Spleen (tissue), 11 donors: ENCODE data around the gene ACOX2. TPM values are rescaled to one million over a fixed set of nuclear protein-coding genes. Genes with fewer than 3 reads are reported as not detected.

Source experiments
- DNase-seq: peaks from one replicate; pipeline ENCODE4 v3.0.0-alpha.2; 2020
- H3K27ac ChIP-seq, 8 donors: fragments of 200-600 bp; sonication (generic) in 7 of 8; 1 replicate in 4 of 8; 2 replicates in 4 of 8; pipeline versions ENCODE4 v1.5.0 to v1.8.0; 2016 to 2021; ENCODE audit warnings: inconsistent platforms in 4 of 8, mild to moderate bottlenecking in 4 of 8, moderate library complexity in 1 of 8
- H3K27me3 ChIP-seq, 7 donors: fragments of 200-600 bp; sonication (generic) in 6 of 7; replicated peaks in 1 of 7; 1 replicate in 4 of 7; 2 replicates in 3 of 7; pipeline versions ENCODE4 v1.5.0 to v1.8.0; 2016 to 2021; ENCODE audit warnings: inconsistent platforms in 3 of 7, mild to moderate bottlenecking in 1 of 7
- H3K36me3 ChIP-seq, 6 donors: fragments of 200-600 bp; sonication (generic) in 5 of 6; 1 replicate in 4 of 6; 2 replicates in 2 of 6; pipeline versions ENCODE4 v1.5.0 to v1.8.0; 2016 to 2021; ENCODE audit warnings: inconsistent platforms in 2 of 6
- H3K4me1 ChIP-seq, 6 donors: fragments of 200-600 bp; sonication (generic) in 5 of 6; 1 replicate in 3 of 6; 2 replicates in 3 of 6; pipeline versions ENCODE4 v1.5.0 to v1.8.0; 2016 to 2021; ENCODE audit warnings: inconsistent platforms in 3 of 6
- H3K4me3 ChIP-seq, 8 donors: fragments of 200-600 bp; sonication (generic) in 7 of 8; 1 replicate in 4 of 8; 2 replicates in 4 of 8; pipeline versions ENCODE4 v1.5.0 to v1.8.0; 2016 to 2021; ENCODE audit warnings: inconsistent platforms in 4 of 8, mild to moderate bottlenecking in 4 of 8, moderate library complexity in 2 of 8
- H3K9me3 ChIP-seq, 8 donors: fragments of 200-600 bp; sonication (generic) in 7 of 8; 1 replicate in 4 of 8; 2 replicates in 4 of 8; pipeline versions ENCODE4 v1.5.0 to v1.8.0; 2016 to 2021; ENCODE audit warnings: inconsistent platforms in 4 of 8
- POLR2A ChIP-seq, 3 donors: fragments of 450-650 bp; IDR thresholded peaks; one replicate each; pipeline ENCODE4 v1.5.1; 2017; ENCODE audit warnings: antibody characterized with exemption in 3 of 3, mild to moderate bottlenecking in 1 of 3
- POLR2AphosphoS5 ChIP-seq, 3 donors: sonication (generic); formaldehyde crosslinking; IDR thresholded peaks; one replicate each; pipeline ENCODE4 v1.5.1; 2017; ENCODE audit warnings: antibody characterized with exemption in 3 of 3
- WGBS, 5 donors: extraction: QIAGEN DNeasy Blood & Tissue Kit in 3 of 5; methylation state at CpG; one replicate each; pipeline versions ENCODE4 v1.1.5 to v1.1.7; 2013 to 2018; 5-methylcytosine and 5-hydroxymethylcytosine counted together
- intact Hi-C: fragments of 100-400 bp; cut with DNase I; formaldehyde crosslinking; loops from one replicate; pipeline ENCODE4 v1.15.0; 2023; ENCODE audit warnings: low total_unique reads
- polyA plus RNA-seq, 3 donors: library from polyadenylated mRNA; stranded (reverse); fragments of 200-250 nt; gene quantifications; one replicate each; pipeline ENCODE4 v1.2.1, GENCODE V29; 2013
- total RNA-seq, 7 donors: library from RNA; depleted of rRNA in 3 of 7; stranded (reverse); fragments of >200 nt in 3 of 7; fragmentation: NEBNext Ultra II Directional in 4 of 7; extraction: Animal tissue kit (Norgen Biotek cat#: 25700) in 4 of 7; gene quantifications; one replicate each; pipeline versions ENCODE4 v1.1.0 to v1.2.1, GENCODE V29; 2016 to 2021
- TF ChIP-seq, protein P1 (sequence below), 11 experiments: fragments of 200-600 bp in 7 of 11; fragments of 450-650 bp in 4 of 11; sonication (generic) in 4 of 11; IDR thresholded peaks in 8 of 11; conservative IDR thresholded peaks in 3 of 11; 1 replicate in 7 of 11; 2 replicates in 4 of 11; pipeline versions ENCODE4 v1.4.0 to v1.8.0; 2016 to 2021; ENCODE audit warnings: antibody characterized with exemption in 11 of 11, inconsistent platforms in 4 of 11, mild to moderate bottlenecking in 1 of 11
- donor health status: healthy with polysubstance abuse.
- donor health status: DM: no; HTN: no; CAD: no; lungs with moderate emphysema.
- donor health status: DM: no; HTN: no; CAD: no.
- donor health status: Bipolar disorder and iron deficiency.
- donor health status: healthy.
- donor health status: DM: no; HTN: no; CAD: no.
- donor health status: DM: yes; HTN: yes; CAD: no.

The ACOX2 gene
- total and polyA plus RNA-seq, 10 donors, result 1.3 to 11.5 (median 5.0) TPM

DNA sequence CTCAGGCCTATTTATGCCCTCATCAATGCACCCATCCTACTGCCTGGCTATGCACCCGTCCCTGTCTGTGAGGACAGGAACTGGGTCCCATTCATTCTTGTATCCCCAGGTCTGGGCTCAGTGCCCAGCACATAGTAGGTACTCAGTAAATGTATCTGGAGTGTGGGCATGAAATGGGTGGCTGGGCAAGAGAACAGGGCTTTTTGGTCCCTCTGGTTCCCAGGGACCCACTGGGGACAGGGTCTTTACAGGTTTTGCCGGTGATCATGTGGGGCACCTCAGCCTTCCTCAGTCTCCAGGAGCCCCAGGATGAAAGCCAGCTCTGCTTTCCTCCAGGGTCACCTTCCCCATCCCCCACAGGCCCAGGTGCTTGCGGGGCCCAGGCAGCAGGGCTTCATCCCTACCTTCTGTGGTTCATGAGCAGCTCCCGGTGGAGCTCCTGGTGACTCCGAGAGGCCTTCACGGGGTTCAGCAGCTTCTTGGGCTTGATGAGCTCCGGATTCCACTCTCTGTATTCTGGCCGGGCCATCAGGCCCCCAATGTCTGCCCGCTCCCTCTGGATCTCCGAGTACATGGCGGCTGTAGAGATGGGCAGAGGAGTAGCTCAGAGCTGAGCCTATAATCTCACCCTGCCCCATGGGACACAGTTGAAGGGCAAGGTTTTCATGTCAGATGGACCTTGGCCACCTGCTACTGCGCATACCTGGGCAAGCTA lies 32.5 kb upstream of the ACOX2 start:
- Histone ChIP-seq H3K4me1 (peaks cover 5 to 34% (median 11%) of the 10 kb centered on the region in 6 donors), H3K27ac (no peak overlapping the region), H3K27me3 (no peaks in the 10 kb centered on the region), H3K9me3 (no peaks in the 10 kb centered on the region), H3K36me3 (peaks cover 0 to 35% (median 3%) of the 10 kb centered on the region in 6 donors), H3K4me3 (no peak overlapping the region)
- intact Hi-C loops, result loop anchor here (2.0 kb wide), 1 partner anchor 61 kb away; no protein-coding TSS in a partner anchor
- DNase-seq, result no peak
- no peak for TF ChIP-seq POLR2AphosphoS5 (IDR thresholded peaks at IDR 0.05)
- TF ChIP-seq, protein P1, sequence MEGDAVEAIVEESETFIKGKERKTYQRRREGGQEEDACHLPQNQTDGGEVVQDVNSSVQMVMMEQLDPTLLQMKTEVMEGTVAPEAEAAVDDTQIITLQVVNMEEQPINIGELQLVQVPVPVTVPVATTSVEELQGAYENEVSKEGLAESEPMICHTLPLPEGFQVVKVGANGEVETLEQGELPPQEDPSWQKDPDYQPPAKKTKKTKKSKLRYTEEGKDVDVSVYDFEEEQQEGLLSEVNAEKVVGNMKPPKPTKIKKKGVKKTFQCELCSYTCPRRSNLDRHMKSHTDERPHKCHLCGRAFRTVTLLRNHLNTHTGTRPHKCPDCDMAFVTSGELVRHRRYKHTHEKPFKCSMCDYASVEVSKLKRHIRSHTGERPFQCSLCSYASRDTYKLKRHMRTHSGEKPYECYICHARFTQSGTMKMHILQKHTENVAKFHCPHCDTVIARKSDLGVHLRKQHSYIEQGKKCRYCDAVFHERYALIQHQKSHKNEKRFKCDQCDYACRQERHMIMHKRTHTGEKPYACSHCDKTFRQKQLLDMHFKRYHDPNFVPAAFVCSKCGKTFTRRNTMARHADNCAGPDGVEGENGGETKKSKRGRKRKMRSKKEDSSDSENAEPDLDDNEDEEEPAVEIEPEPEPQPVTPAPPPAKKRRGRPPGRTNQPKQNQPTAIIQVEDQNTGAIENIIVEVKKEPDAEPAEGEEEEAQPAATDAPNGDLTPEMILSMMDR (IDR thresholded peaks at IDR 0.05 in 8 of 11, conservative IDR thresholded peaks at IDR 0.05 in 3 of 11), result no peak
- no peak for TF ChIP-seq POLR2A (IDR thresholded peaks at IDR 0.05)
- WGBS, 5 donors, result 91 to 96% (median 94%) methylated on average over 11 to 12 of the region's 12 CpGs

DNA sequence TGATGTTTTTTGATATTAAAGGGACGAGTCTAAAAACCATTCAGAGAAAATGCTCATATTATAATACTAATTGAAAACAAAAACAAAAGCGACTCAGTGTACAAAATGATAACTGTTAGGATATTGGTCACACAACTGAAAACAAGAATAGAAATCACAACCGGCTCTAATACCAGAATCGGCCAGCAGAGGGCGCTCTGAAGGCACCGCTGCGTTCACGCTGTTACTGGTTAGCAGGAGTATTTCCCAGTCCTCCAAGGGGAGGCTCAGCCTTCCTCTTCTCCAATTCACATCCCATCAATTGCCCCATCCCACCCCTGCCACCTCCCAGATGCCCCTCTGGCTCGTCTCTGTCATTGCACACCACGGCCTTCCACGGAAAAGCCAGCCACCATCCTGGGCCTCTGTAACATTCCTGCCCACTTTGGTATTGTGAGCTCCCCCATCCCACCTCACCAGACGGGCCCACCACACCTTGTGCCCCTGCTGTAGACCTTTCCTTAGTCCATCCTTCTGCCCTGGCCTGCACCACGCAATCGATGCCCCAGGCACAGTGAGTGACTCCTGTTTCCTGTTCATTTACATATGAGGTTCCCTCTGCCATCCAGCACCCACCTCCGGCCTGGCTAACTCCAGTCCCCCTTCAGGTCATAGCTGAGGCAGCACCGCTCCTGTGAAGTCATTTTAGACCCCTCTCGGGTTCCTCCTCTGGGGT lies 31.7 kb upstream of the ACOX2 start:
- 20 to 30% (median 25%) methylated on average over 17 of the region's 17 CpGs for WGBS, 5 donors

DNA sequence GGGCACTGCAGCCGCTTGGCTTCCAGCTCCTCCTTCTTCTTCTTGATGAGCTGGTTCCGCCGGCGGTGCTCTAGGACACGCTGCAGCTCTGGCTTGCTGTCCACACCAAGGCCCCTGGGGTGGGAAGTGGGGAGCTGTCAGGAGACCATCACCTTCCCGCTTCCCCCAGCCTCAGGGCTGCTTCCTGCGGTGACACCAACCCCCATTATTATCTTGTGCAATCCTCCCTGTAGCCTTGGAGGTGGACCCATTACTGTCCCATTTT lies 30.2 kb upstream of the ACOX2 start:
- Histone ChIP-seq H3K27me3 (no peaks in the 10 kb centered on the region), H3K36me3 (peaks cover 0 to 54% (median 3%) of the 10 kb centered on the region in 6 donors), H3K4me3 (no peak overlapping the region), H3K9me3 (no peaks in the 10 kb centered on the region), H3K27ac (no peak overlapping the region), H3K4me1 (peaks cover 5 to 17% (median 11%) of the 10 kb centered on the region in 6 donors)
- 87 to 94% (median 88%) methylated on average over 7 of the region's 7 CpGs for WGBS, 5 donors
- no peak for DNase-seq
- no peak for TF ChIP-seq POLR2AphosphoS5 (IDR thresholded peaks at IDR 0.05)
- TF ChIP-seq, protein P1 (IDR thresholded peaks at IDR 0.05 in 8 of 11, conservative IDR thresholded peaks at IDR 0.05 in 3 of 11), result no peak
- TF ChIP-seq POLR2A (IDR thresholded peaks at IDR 0.05), result no peak
- intact Hi-C loops, result no loop called here

More for the DNA sequence above, 31.7 kb upstream of the ACOX2 start:
- intact Hi-C loops, result loop anchor here (2.0 kb wide), 1 partner anchor 62 kb away; no protein-coding TSS in a partner anchor
- no peak overlapping the region for H3K27ac ChIP-seq
- peak; percentile 90 for DNase-seq
- no peaks in the 10 kb centered on the region for H3K27me3 ChIP-seq
- peaks cover 0 to 43% (median 3%) of the 10 kb centered on the region in 6 donors for H3K36me3 ChIP-seq
- TF ChIP-seq, protein P1 (IDR thresholded peaks at IDR 0.05 in 8 of 11, conservative IDR thresholded peaks at IDR 0.05 in 3 of 11), result peak; percentile 54 to 89 (median 81)
- TF ChIP-seq POLR2A (IDR thresholded peaks at IDR 0.05) (no peak), POLR2AphosphoS5 (IDR thresholded peaks at IDR 0.05) (peak in 1 of 3 donors; percentile 13)
- peak overlapping the region in 1 of 8 donors; percentile 38 for H3K4me3 ChIP-seq
- H3K9me3 ChIP-seq, result no peaks in the 10 kb centered on the region
- H3K4me1 ChIP-seq, result peaks cover 5 to 27% (median 11%) of the 10 kb centered on the region in 6 donors
